HG03460 (cell line): ENCODE data around the gene FANCG.

Experiments used
- ATAC-seq: cut with Tn5 transposase; IDR thresholded peaks from one replicate; pipeline ENCODE4 v1.9.1; 2021; ENCODE audit not compliant: unreplicated experiment

The FANCG gene

GRCh38 chr9:35079426-35080341 is at the start of gene FANCG:
TSS of gene FANCG (minus strand) at chr9:35079942. CDS start at chr9:35079524, 418 bp downstream.
- peak; percentile 91 for ATAC-seq

- ATAC-seq = peak; percentile 35
Measured at GRCh38 chr9:35116898-35117551, 37.3 kb upstream of the FANCG start.

GRCh38 chr9:35116539-35116897 is 36.8 kb upstream of the FANCG start:
- no peak for ATAC-seq

- peak; percentile 55 for ATAC-seq
Measured at GRCh38 chr9:35115680-35116538, 36.2 kb upstream of the FANCG start, which contains the start of gene ATOSB. TSS of gene ATOSB (minus strand) at chr9:35115862. CDS start at chr9:35108274, 7,588 bp downstream.

GRCh38 chr9:35114840-35115628 is 35.3 kb upstream of the FANCG start:
- ATAC-seq = no peak

- no peak for ATAC-seq
Measured at GRCh38 chr9:35114113-35114839, 34.5 kb upstream of the FANCG start.

GRCh38 chr9:35112257-35113020 is 32.7 kb upstream of the FANCG start:
- ATAC-seq = no peak

- peak; percentile 57 for ATAC-seq
Measured at GRCh38 chr9:35111001-35111933, 31.5 kb upstream of the FANCG start.

- no peak for ATAC-seq
Measured at GRCh38 chr9:35110327-35110761, 30.6 kb upstream of the FANCG start.

- no peak for ATAC-seq
Measured at GRCh38 chr9:35108946-35109575, 29.3 kb upstream of the FANCG start.

GRCh38 chr9:35108461-35108860 is 28.7 kb upstream of the FANCG start:
- no peak for ATAC-seq

GRCh38 chr9:35107297-35108290 is 27.9 kb upstream of the FANCG start:
- no peak for ATAC-seq

- ATAC-seq = no peak
Measured at GRCh38 chr9:35106343-35106730, 26.6 kb upstream of the FANCG start.

GRCh38 chr9:35105571-35106342 is 26.0 kb upstream of the FANCG start:
- ATAC-seq = no peak

GRCh38 chr9:35105126-35105525 is 25.4 kb upstream of the FANCG start:
- no peak for ATAC-seq
